Medulla oblongata (tissue), 1 donor: ENCODE data around the gene CALCB.
A peak's percentile ranks its signal among the peaks of the same experiment; 100 is the strongest.

Source experiments
- DNase-seq: peaks from one replicate; pipeline ENCODE4 v3.0.0-alpha.2; 2015; ENCODE audit errors: extremely low spot score

CALCB gene

GRCh38 chr11:15074206-15075161, 1.1 kb downstream of the CALCB start:
- peak; percentile 76 for DNase-seq

DNA sequence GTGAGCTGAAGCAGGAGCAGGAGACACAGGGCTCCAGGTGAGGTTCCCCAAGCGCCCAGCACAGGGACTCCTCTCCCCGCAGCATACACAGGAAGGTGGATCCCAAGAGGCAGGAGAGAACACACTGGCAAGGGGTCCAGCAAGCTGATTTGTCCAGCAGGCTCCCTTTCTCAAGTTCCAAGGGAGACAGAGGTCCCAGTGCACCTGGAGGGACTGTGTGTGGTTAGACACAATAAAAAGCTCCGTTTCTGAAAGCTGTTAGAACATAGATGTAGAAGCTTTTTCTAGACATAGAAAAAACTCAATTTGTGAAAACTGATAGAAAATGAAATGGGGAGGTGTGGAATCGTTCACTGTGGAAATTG, 1.8 kb downstream of the CALCB start:
- DNase-seq, result no peak

DNA sequence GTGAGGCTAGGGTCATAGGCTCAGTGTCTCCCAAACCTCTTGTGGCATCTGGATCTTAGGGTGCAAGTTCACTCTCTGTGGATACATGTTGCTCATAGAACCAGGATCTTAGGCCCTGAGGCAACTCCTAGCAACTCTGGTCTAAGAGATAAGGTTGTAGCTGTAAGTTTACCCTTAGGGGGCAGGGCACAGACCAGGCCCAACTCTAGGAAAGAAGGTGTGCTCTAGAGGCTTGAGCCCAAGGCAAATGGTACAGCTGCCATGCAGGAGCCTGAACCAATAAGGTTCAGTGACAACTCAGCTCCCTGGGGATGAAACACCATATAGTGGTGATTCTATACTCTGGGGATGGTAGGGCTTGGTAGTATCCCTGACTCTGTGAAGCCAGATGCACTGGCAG, 17.8 kb downstream of the CALCB start:
- DNase-seq, result no peak

DNA sequence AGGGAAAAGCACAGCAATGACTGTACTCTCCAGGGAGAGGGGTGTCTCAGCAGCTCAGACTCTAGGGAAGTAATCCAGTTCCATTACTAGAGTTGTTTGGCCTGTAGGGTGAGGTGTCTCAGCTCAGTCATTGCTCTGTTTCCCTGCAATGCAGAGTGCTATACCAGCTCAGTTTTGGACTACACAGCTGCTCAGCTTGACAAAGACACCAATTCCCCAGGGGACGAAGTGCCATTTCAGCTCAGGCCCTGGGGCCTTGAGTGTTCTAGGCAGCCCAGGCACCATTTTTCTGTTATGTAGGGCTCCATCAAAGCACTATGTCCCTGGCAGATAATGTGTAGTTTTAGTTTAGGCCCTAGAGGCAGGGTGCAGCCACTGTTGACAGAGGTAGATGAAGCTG, 18.2 kb downstream of the CALCB start:
- DNase-seq, result no peak

- DNase-seq, result no peak
These were observed 20.0 kb downstream of the CALCB start for GRCh38 chr11:15093432-15093831.

DNA sequence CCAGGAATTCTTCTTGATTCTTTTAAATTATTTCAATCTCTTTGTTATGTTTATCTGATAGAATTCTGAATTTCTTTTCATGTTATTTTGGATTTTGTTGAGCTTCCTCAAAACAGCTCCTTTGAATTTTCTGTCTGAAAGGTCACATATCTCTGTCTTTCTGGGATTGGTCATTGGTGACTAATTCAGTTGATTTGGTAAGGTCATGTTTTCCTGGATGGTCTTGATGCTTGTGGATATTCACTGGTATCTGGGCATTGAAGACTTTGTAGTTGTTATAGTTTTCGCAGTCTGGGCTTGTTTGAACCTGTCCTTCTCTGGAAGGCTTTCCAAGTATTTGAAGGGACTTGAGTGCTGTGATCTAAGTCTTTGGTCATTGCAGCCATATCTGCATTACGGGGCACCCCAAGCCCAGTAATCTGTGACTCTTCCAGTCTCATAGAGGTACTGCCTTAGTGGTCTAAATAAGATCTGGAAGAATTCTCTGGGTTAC, 22.4 kb downstream of the CALCB start:
- DNase-seq, result no peak

DNA sequence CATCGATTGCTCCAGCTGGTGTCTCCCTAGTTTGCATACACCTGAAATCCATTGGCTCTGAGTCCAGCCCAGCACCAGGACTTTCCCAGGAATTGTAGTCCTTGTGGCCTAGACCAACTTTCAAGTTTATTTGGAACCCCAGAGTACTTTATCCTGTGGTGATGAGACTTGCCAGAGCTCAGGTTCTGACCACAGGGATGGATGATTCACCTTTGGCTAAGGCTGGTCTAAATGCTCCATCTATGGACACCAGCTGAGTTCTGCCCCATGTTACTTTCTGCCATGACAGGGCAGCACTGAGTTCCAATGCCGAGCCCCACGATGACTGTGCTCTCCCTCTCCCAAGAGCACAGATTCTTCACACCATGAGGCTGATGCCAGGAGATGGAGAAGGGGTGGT, 24.0 kb downstream of the CALCB start:
- DNase-seq, result no peak

GRCh38 chr11:15099267-15099666, 25.9 kb downstream of the CALCB start:
- no peak for DNase-seq

- DNase-seq, result peak; percentile 81
These were observed 27.8 kb downstream of the CALCB start for GRCh38 chr11:15101072-15101709.

DNA sequence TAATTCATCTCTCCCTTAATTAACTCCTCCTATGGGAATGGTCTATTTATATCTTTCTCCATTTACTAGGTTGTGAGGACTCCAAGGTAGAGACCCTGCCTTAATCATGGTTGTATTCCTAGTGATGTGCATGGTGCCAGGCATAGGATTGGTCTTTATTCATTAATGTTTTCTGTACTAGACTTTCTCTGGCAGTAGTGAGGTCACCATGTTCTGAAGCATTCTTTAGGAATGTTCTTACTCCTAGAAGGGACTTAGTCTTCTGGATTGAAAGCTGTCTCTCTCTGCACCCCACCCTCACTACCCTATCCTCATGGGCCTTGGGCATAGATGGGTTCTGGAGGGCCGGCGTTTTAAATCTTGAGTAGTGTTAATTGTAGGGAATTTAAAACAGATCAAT, 30.8 kb downstream of the CALCB start:
- DNase-seq, result no peak

DNA sequence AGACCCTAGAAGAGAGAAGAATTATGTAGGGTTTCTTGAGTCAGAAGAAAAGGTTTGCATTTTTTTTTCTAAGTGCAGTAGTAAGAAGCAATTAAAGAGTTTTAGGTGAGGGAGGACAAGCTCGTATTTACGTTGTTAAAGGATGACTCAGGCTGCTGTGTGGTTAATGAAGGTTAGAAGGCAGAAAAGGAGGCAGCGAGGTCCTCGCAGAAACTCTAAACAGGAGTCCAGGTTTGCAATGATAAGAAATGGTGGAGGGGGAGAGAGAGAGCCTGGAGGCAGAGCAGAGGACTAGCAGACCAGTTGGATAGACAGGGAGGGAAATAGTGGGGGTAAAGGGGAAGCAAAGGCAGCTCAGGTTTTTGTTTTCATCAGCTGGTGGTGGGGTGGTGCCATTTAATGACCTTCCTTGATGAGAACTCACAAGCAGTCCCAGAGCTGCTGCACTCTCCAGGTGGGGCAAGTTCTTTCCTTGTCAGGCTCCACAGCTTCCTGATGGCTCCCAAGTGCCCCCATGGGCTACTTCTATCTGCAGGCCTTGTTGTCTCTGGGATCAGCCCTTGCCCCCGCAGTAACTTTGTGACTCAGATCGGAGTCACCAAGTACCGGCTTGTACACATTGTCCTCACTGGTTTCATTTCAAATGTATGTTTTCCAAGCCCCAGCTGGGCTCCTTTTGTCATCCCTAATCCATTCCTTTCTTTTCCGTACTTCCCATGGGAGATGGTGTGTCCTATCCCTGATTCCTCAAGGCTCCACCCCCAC, 33.0 kb downstream of the CALCB start:
- no peak for DNase-seq

GRCh38 chr11:15107730-15108515, 34.5 kb downstream of the CALCB start:
- DNase-seq, result no peak

DNA sequence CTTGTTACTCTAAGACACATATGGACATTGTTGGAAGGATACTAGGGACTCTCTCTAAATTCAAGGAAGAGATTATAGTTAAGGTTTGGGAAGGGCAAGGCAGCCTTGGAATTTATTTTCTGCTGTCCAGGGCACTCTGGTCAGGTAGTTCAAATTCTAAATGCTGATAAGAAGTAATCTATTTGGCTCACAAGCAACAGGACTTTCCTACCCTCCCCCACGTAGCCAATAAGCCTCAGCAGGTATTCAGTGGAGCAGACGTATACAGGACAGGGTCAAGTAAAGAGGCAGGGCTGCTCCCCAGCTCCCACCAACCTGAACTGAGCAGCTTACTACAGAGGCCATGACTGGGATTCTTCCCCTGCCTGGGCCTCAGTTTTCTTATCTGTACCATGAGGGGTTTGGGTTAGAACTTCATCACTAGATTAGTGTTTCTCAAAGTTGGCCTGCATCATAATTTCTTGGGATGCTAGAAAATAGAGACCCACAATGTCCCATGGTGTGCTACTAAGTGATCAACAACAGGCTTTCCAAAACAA, 35.3 kb downstream of the CALCB start:
- no peak for DNase-seq

GRCh38 chr11:15109602-15110001, 36.2 kb downstream of the CALCB start:
- DNase-seq, result no peak

DNA sequence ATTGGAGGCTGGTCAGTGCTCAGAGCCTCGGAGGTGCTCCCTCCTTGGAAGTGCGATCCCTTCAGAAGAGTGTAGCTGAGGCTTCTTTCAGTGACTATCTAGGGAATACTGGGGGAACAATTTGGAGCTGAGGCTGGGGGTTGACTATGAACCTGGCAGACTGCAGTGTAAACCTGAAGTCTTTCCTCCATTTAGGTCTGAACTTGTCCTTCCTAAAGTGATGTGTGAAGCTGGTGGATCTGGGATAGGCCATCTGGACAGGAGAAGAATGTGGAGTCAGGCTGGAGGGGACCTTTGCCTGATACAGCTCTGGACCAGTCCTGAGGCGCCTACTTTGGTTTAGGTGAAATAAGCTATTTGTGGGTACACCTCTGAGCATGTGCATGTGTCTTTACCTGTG, 37.8 kb downstream of the CALCB start:
- no peak for DNase-seq

DNA sequence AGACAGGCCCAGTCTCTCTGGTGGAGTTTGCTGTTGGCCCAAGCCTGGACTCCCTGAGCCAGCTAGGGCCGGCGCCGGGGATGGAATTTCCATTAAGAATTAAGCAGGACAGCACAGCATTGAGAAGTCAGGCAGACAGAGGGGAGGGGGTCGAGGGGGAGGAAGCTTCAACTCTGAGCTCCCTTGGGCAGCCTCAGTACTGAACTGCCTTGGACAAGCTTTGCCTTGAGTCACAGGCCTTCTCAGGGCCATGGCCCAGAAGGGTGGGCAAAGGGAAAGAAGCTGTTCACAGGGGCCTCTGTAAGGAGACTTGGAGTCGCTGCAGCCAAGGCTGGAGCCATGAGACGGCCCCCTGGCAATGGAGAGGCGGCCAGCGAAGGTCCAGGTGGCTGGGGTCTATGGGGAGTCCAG, 38.7 kb downstream of the CALCB start:
- no peak for DNase-seq

- peak; percentile 18 for DNase-seq
These were observed 40.0 kb downstream of the CALCB start for GRCh38 chr11:15113381-15113780.

GRCh38 chr11:15114501-15115475, 41.4 kb downstream of the CALCB start, which contains the start of gene INSC:
Gene INSC, plus strand, starts transcription at chr11:15114923. Its CDS starts 34,252 bp downstream, at chr11:15149175.
- no peak for DNase-seq

DNA sequence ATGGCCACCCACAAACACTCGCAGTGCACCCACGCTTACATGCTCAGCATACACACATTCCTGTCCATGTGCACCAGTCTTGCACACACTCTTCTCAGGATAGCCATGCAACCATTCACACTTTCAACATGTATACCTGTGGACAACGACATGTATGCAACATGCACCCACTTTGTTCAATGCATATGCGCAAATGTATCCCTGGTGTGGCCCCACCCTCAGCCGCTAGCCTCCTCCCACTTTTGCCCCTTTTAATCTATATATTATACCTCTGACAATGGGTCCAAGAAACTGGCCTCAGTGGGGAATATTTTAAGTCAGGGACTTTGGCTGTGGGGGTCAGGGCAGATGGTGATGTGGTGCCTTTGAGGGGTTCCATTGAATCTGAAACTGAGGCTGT, 42.3 kb downstream of the CALCB start:
- DNase-seq, result no peak

DNA sequence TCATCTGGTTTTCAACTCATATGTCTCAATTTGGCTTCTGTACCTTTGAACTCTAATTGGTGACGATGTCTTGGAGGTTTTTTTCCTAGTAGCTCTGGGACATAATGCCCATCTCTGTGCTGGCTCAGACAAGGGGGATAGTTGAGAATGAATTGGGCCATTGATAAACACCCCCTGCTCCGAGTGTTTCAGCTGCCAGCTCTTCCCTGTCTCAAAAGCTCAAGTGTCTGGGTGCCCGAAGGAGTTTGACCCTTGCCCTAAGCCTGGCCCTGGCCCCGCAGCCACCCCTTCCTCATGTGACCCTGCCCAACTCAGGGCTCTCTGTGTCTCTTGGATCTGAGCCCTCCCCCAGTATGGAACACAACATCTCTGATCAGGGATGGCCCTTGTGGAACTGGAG, 44.4 kb downstream of the CALCB start:
- peak; percentile 78 for DNase-seq
